Thyroid gland (tissue), 4 donors: ENCODE results near the gene HEATR3. TPM values are rescaled to one million over a fixed set of nuclear protein-coding genes. Genes with fewer than 3 reads are reported as not detected.

Source experiments
- DNase-seq, 2 donors: peaks; one replicate each; pipeline ENCODE4 v3.0.0-alpha.2; 2019
- H3K27ac ChIP-seq, 3 donors: fragments of 200-600 bp; sonication (generic); 1 replicate in 2 of 3; 2 replicates in 1 of 3; pipeline ENCODE4 v1.5.1; 2016 to 2019; ENCODE audit warnings: mild to moderate bottlenecking in 1 of 3, moderate library complexity in 1 of 3
- H3K27me3 ChIP-seq: fragments of 200-600 bp; sonication (generic); one replicate; pipeline ENCODE4 v1.5.1; 2019
- H3K36me3 ChIP-seq, 2 donors: fragments of 200-600 bp; sonication (generic); one replicate each; pipeline ENCODE4 v1.5.1; 2016 to 2019
- H3K4me1 ChIP-seq, 2 donors: fragments of 200-600 bp; sonication (generic); one replicate each; pipeline ENCODE4 v1.5.1; 2017 to 2019
- H3K4me3 ChIP-seq, 3 donors: fragments of 200-600 bp; sonication (generic); replicated peaks in 1 of 3; 1 replicate in 2 of 3; 2 replicates in 1 of 3; pipeline ENCODE4 v1.5.1; 2016; ENCODE audit warnings: mild to moderate bottlenecking in 1 of 3
- H3K9me3 ChIP-seq: fragments of 200-600 bp; sonication (generic); one replicate; pipeline ENCODE4 v1.5.1; 2017
- CTCF ChIP-seq, 6 experiments: fragments of 200-600 bp in 3 of 6; fragments of 450-650 bp in 3 of 6; sonication (generic) in 3 of 6; IDR thresholded peaks; one replicate each; pipeline ENCODE4 v1.5.1; 2016 to 2019; ENCODE audit warnings: antibody characterized with exemption in 6 of 6, mild to moderate bottlenecking in 2 of 6, inconsistent platforms in 1 of 6, moderate library complexity in 1 of 6
- POLR2A ChIP-seq, 2 donors: fragments of 450-650 bp; IDR thresholded peaks; one replicate each; pipeline ENCODE4 v1.6.1; 2017; ENCODE audit warnings: antibody characterized with exemption in 2 of 2, mild to moderate bottlenecking in 2 of 2, moderate library complexity in 1 of 2
- WGBS, 2 donors: methylation state at CpG; one replicate each; pipeline ENCODE4 v1.1.5; 2017; 5-methylcytosine and 5-hydroxymethylcytosine counted together
- intact Hi-C: fragments of 100-400 bp; cut with DNase I; formaldehyde crosslinking; loops from one replicate; pipeline ENCODE4 v1.15.1; 2023
- total RNA-seq, 4 donors: library from RNA; depleted of rRNA; stranded (reverse); fragments of >200 nt; gene quantifications; one replicate each; pipeline ENCODE4 v1.2.3, GENCODE V29; 2016

The HEATR3 gene
- total RNA-seq, 4 donors from 2014 or later, result 12.6 to 24.1 (median 17.9) TPM

GRCh38 chr16:50024207-50024606, 41.6 kb upstream of the HEATR3 start:
- peak in 1 of 2 donors; percentile 12 for DNase-seq
- H3K9me3 ChIP-seq, result no peaks in the 10 kb centered on the region
- H3K36me3 ChIP-seq, result no peaks in the 10 kb centered on the region
- H3K4me1 ChIP-seq, result peaks cover 4 to 15% of the 10 kb centered on the region in 2 donors
- no peak overlapping the region for H3K27ac ChIP-seq
- 90 to 91% methylated on average over 11 of the region's 11 CpGs for WGBS, 2 donors
- H3K27me3 ChIP-seq, result no peaks in the 10 kb centered on the region
- no peak overlapping the region for H3K4me3 ChIP-seq
- intact Hi-C loops, result loop anchor here (10.0 kb wide), 2 partner anchors 131 to 641 kb away; partner anchors contain the start of gene TENT4B
- TF ChIP-seq CTCF (IDR thresholded peaks at IDR 0.05) (no peak), POLR2A (IDR thresholded peaks at IDR 0.05) (no peak)

GRCh38 chr16:50024684-50025536, 40.9 kb upstream of the HEATR3 start, which contains the start of gene CNEP1R1:
Gene CNEP1R1, plus strand, starts transcription at chr16:50025225. Its CDS starts 91 bp downstream, at chr16:50025316.
- DNase-seq, result peak; percentile 94
- Histone ChIP-seq H3K27ac (peak within 1 kb of the TSS in 2 of 3 donors; percentile 60 to 74), H3K4me3 (peak within 1 kb of the TSS; percentile 38 to 95 (median 72)), H3K9me3 (no peaks in the 10 kb centered on the region), H3K36me3 (no peaks in the 10 kb centered on the region), H3K27me3 (no peaks in the 10 kb centered on the region), H3K4me1 (peaks cover 4 to 15% of the 10 kb centered on the region in 2 donors)
- WGBS, 2 donors, result 0% methylated on average over 41 to 44 of the region's 65 CpGs
- intact Hi-C loops, result loop anchor here (5.0 to 10.0 kb wide), 4 partner anchors 130 to 640 kb away; partner anchors contain the start of gene TENT4B
- TF ChIP-seq POLR2A (IDR thresholded peaks at IDR 0.05) (peak in 1 of 2 donors; percentile 59), CTCF (IDR thresholded peaks at IDR 0.05) (peak in 5 of 6 experiments; percentile 98 to 100 (median 100))

GRCh38 chr16:50025537-50025931, 40.2 kb upstream of the HEATR3 start:
- no peaks in the 10 kb centered on the region for H3K9me3 ChIP-seq
- peak overlapping the region; percentile 38 to 95 (median 72) for H3K4me3 ChIP-seq
- peak overlapping the region in 2 of 3 donors; percentile 60 to 74 for H3K27ac ChIP-seq
- peaks cover 4 to 15% of the 10 kb centered on the region in 2 donors for H3K4me1 ChIP-seq
- TF ChIP-seq POLR2A (IDR thresholded peaks at IDR 0.05) (no peak), CTCF (IDR thresholded peaks at IDR 0.05) (no peak)
- no peaks in the 10 kb centered on the region for H3K27me3 ChIP-seq
- intact Hi-C loops, result loop anchor here (5.0 to 10.0 kb wide), 4 partner anchors 129 to 639 kb away; partner anchors contain the start of gene TENT4B
- 0% methylated on average over 17 of the region's 17 CpGs for WGBS, 2 donors
- no peaks in the 10 kb centered on the region for H3K36me3 ChIP-seq
- DNase-seq, result peak in 1 of 2 donors; percentile 7

- H3K36me3 ChIP-seq, result peaks cover 0 to 4% of the 10 kb centered on the region in 2 donors
- DNase-seq, result no peak
- intact Hi-C loops, result loop anchor here (5.0 to 10.0 kb wide), 4 partner anchors 127 to 637 kb away; partner anchors contain the start of gene TENT4B
- no peak overlapping the region for H3K4me3 ChIP-seq
- peaks cover 4 to 15% of the 10 kb centered on the region in 2 donors for H3K4me1 ChIP-seq
- H3K27ac ChIP-seq, result no peak overlapping the region
- TF ChIP-seq CTCF (IDR thresholded peaks at IDR 0.05) (no peak), POLR2A (IDR thresholded peaks at IDR 0.05) (no peak)
- H3K27me3 ChIP-seq, result no peaks in the 10 kb centered on the region
- no peaks in the 10 kb centered on the region for H3K9me3 ChIP-seq
- 94 to 96% methylated on average over 5 of the region's 5 CpGs for WGBS, 2 donors
Measured at GRCh38 chr16:50027829-50028228, 37.9 kb upstream of the HEATR3 start.
